ENCODE measurements around the gene AOC1.

The AOC1 gene

GRCh38 chr7:150846291-150847115 is 5.8 kb upstream of the AOC1 start:
- TF ChIP-seq CTCF (IDR thresholded peaks at IDR 0.05; ENCODE audit: low read depth, low read length, missing control alignments) = no peak
- in situ Hi-C loops (cut with HindIII; ENCODE audit: low sequenced_read_pairs) = no loop called here
- no peak overlapping the region for H3K4me3 ChIP-seq (ENCODE audit: low read depth, low read length)
- DNase-seq (ENCODE audit: low read depth) = no peak

- in situ Hi-C loops (cut with HindIII; ENCODE audit: low sequenced_read_pairs) = no loop called here
- no peak for DNase-seq (ENCODE audit: low read depth)
- no peak for TF ChIP-seq CTCF (IDR thresholded peaks at IDR 0.05; ENCODE audit: low read depth, low read length, missing control alignments)
- no peak overlapping the region for H3K4me3 ChIP-seq (ENCODE audit: low read depth, low read length)
These were observed 4.8 kb upstream of the AOC1 start for GRCh38 chr7:150847536-150847935.

- H3K4me3 ChIP-seq (ENCODE audit: low read depth, low read length) = no peak overlapping the region
- no peak for DNase-seq (ENCODE audit: low read depth)
- in situ Hi-C loops (cut with HindIII; ENCODE audit: low sequenced_read_pairs) = no loop called here
- TF ChIP-seq CTCF (IDR thresholded peaks at IDR 0.05; ENCODE audit: low read depth, low read length, missing control alignments) = no peak
These were observed 4.2 kb upstream of the AOC1 start for GRCh38 chr7:150848111-150848510.

- no peak for DNase-seq (ENCODE audit: low read depth)
- no peak overlapping the region for H3K4me3 ChIP-seq (ENCODE audit: low read depth, low read length)
- no peak for TF ChIP-seq CTCF (IDR thresholded peaks at IDR 0.05; ENCODE audit: low read depth, low read length, missing control alignments)
- in situ Hi-C loops (cut with HindIII; ENCODE audit: low sequenced_read_pairs) = no loop called here
These were observed 3.7 kb upstream of the AOC1 start for GRCh38 chr7:150848561-150849115.

GRCh38 chr7:150849204-150849775 is 3.0 kb upstream of the AOC1 start:
- DNase-seq (ENCODE audit: low read depth) = no peak
- in situ Hi-C loops (cut with HindIII; ENCODE audit: low sequenced_read_pairs) = no loop called here
- no peak for TF ChIP-seq CTCF (IDR thresholded peaks at IDR 0.05; ENCODE audit: low read depth, low read length, missing control alignments)
- no peak overlapping the region for H3K4me3 ChIP-seq (ENCODE audit: low read depth, low read length)

GRCh38 chr7:150850273-150850672 is 2.0 kb upstream of the AOC1 start:
- in situ Hi-C loops (cut with HindIII; ENCODE audit: low sequenced_read_pairs) = no loop called here
- no peak overlapping the region for H3K4me3 ChIP-seq (ENCODE audit: low read depth, low read length)
- DNase-seq (ENCODE audit: low read depth) = no peak
- TF ChIP-seq CTCF (IDR thresholded peaks at IDR 0.05; ENCODE audit: low read depth, low read length, missing control alignments) = no peak

Data from astrocyte of the cerebellum (primary cell).